Liver (tissue), 3 donors: Measurements from ENCODE around the gene AKR1C2.

Source experiments
- ATF3 ChIP-seq: IDR thresholded peaks from 2 replicates; pipeline ENCODE4 v1.6.1; 2016; ENCODE audit warnings: antibody characterized with exemption
- CTCF ChIP-seq: fragments of 150-350 bp; IDR thresholded peaks from 2 replicates; pipeline ENCODE4 v1.5.1; 2017; ENCODE audit warnings: improper control_type of control experiment, low read depth, low read length; ENCODE audit not compliant: missing input control
- EGR1 ChIP-seq, 2 donors: IDR thresholded peaks; 2 replicates each; pipeline ENCODE4 v1.6.1; 2016 to 2018; ENCODE audit warnings: antibody characterized with exemption in 2 of 2, low read depth in 2 of 2
- FOXA1 ChIP-seq: IDR thresholded peaks from 2 replicates; pipeline ENCODE4 v1.6.1; 2016; ENCODE audit warnings: antibody characterized with exemption
- GABPA ChIP-seq, 2 donors: IDR thresholded peaks in 1 of 2; conservative IDR thresholded peaks in 1 of 2; 2 replicates each; pipeline ENCODE4 v1.6.1; 2016; ENCODE audit warnings: antibody characterized with exemption in 2 of 2, mild to moderate bottlenecking in 1 of 2, moderate library complexity in 1 of 2
- HNF4G ChIP-seq: IDR thresholded peaks from 2 replicates; pipeline ENCODE4 v1.6.1; 2016; ENCODE audit warnings: antibody characterized with exemption
- JUND ChIP-seq, 2 donors: IDR thresholded peaks; 2 replicates each; pipeline ENCODE4 v1.6.1; 2016; ENCODE audit warnings: antibody characterized with exemption in 2 of 2
- RAD21 ChIP-seq, 2 donors: IDR thresholded peaks; 2 replicates each; pipeline ENCODE4 v1.6.1; 2016; ENCODE audit warnings: antibody characterized with exemption in 2 of 2, mild to moderate bottlenecking in 2 of 2
- SP1 ChIP-seq: IDR thresholded peaks from 2 replicates; pipeline ENCODE4 v1.6.1; 2018; ENCODE audit warnings: antibody characterized with exemption, mild to moderate bottlenecking
- TAF1 ChIP-seq: conservative IDR thresholded peaks from 2 replicates; pipeline ENCODE4 v1.6.1; 2016; ENCODE audit warnings: antibody characterized with exemption, mild to moderate bottlenecking
- YY1 ChIP-seq: IDR thresholded peaks from 2 replicates; pipeline ENCODE4 v1.6.1; 2016; ENCODE audit warnings: antibody characterized with exemption, mild to moderate bottlenecking
- ZBTB33 ChIP-seq: IDR thresholded peaks from 2 replicates; pipeline ENCODE4 v1.6.1; 2016; ENCODE audit warnings: antibody characterized with exemption
- TF ChIP-seq, protein P1 (sequence below): IDR thresholded peaks from 2 replicates; pipeline ENCODE4 v1.6.1; 2016; ENCODE audit warnings: antibody characterized with exemption
- donor health status: healthy.
- donor health status: healthy.

DNA sequence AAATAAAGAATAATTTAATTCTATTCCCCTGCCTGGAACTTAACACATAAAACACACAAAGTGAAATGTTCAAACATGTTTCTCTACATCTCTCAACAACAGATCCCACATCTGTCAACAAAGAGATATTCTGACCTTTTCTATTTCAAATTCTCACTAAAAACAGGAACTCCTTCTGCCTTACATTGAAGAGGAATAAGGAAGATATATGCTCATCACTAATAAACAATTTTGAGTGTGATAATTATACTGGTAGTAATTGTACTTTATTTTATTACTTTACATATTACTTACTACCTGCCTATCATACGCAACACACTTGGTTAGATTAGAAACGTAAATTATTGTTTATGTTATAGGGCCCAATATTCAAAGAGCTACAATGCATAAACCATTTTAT, 13.4 kb downstream of the AKR1C2 start:
- TF ChIP-seq CTCF: no peak
- no peak for TF ChIP-seq ATF3
- TF ChIP-seq JUND (IDR thresholded peaks at IDR 0.05): no peak
- TF ChIP-seq FOXA1: no peak
- TF ChIP-seq, protein P1, sequence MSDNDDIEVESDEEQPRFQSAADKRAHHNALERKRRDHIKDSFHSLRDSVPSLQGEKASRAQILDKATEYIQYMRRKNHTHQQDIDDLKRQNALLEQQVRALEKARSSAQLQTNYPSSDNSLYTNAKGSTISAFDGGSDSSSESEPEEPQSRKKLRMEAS: no peak
- no peak for TF ChIP-seq TAF1
- no peak for TF ChIP-seq ZBTB33
- TF ChIP-seq EGR1 (IDR thresholded peaks at IDR 0.05; ENCODE audit: low read depth in 2 of 2): no peak
- TF ChIP-seq SP1: no peak
- TF ChIP-seq YY1: no peak
- no peak for TF ChIP-seq RAD21 (IDR thresholded peaks at IDR 0.05)
- TF ChIP-seq HNF4G: no peak
- no peak for TF ChIP-seq GABPA (IDR thresholded peaks at IDR 0.05 in 1 of 2, conservative IDR thresholded peaks at IDR 0.05 in 1 of 2)
